HG03039 (cell line): Measurements from ENCODE around the gene LILRB5.
"Not testable (repeated sequence)": the region's sequence is repeated elsewhere in the genome, so short reads cannot be mapped to it uniquely, and the experiment has no call there.

ENCODE experiments used
- ATAC-seq: cut with Tn5 transposase; IDR thresholded peaks from one replicate; pipeline ENCODE4 v1.9.1; 2021; ENCODE audit warnings: mild to moderate bottlenecking, moderate library complexity; ENCODE audit not compliant: unreplicated experiment

LILRB5 gene

DNA sequence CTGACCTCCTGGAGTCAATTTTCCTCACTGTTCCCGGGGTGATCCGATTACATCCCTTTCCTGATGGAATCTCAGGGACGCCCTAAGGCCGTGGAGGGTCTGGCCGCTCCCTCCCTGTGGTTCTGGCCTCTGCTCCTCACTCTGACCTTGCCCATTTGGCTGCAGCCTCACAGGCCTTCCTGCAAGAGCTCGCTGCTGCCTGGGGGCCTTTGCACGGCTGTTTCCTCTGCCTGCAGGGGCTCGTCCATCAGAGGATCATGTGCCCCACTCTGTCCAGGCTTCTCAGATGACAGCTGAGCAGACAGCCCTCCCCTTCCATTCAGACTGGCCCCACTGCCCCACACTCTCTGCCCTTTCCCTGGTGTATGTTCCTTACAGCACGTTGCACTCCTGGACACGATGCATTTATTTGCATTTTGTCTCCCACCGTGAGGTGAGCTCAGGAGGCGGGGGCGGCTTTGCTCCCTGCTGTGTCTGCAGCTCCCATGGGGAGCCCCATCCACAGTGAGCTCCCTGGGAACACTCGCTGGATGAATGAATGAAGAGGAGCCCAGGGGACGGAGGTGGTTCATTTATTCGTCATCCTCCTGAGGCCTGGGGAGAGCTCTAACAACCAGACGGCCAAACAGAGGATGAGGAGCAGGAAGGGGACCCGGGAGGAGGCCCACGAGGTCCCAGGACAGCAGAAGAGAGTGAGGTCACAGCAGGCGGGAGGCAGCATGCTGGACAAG lies 39.4 kb downstream of the LILRB5 start:
- ATAC-seq = not testable (repeated sequence)

DNA sequence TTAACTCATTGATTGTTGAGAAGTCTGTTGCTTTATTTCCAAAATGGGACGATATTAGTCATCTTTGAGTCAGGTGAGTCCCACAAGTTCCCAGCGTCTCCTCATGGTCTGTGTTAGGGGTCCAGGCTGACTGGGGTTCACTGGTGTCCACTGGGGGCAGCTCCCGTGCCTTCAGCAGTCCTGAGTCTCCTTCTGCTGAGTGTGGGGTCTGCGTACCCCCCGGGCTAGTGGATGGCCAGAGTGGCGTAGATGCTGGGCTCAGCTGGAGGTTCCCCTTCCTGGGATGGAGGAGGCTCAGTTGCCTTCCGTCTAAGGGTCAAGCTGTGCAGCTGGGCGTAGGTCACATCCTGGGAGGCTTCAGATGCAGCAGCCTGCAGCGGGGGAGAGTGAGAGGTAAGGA lies 40.2 kb downstream of the LILRB5 start:
- ATAC-seq = no peak

DNA sequence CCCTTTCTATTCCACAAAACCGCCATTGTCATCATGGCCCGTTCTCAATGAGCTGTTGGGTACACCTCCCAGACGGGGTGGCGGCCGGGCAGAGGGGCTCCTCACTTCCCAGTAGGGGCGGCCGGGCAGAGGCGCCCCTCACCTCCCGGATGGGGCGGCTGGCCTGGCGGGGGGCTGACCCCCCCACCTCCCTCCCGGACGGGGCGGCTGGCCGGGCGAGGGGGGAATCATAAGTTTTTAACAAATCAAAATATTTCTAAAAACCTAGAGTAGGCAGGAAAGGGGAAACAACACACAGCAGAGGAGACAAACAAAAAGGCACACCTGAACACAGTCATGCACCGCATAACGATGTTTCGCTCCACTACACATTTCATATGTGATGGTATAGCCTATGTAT lies 42.3 kb downstream of the LILRB5 start:
- not testable (repeated sequence) for ATAC-seq

DNA sequence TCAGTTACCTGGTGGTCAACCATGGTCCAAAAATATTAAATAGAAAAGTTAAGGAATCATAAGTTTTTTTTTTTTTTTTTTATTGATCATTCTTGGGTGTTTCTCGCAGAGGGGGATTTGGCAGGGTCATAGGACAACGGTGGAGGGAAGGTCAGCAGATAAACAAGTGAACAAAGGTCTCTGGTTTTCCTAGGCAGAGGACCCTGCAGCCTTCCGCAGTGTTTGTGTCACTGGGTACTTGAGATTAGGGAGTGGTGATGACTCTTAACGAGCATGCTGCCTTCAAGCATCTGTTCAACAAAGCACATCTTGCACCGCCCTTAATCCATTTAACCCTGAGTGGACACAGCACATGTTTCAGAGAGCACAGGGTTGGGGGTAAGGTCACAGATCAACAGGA lies 42.9 kb downstream of the LILRB5 start:
- not testable (repeated sequence) for ATAC-seq

DNA sequence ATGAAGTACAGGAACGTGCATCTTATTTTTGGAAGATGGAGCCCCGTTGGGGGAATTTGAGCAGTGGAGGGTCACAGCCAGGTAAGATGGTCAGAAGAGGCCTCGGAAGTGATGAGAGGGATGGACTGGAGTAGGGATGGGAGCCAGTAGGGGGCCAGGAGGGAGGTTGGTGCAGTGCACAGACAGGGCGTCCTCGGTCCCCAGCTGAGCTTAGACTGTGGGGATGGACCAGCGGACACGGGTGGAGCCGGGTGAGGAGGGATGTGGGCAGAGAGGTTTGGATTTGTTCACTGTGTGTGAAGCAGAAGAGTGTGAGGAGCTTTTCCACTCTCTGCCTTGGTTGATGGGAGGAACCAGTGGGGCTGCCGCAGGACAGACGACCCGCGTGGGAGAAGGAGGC lies 45.8 kb downstream of the LILRB5 start:
- ATAC-seq = no peak

DNA sequence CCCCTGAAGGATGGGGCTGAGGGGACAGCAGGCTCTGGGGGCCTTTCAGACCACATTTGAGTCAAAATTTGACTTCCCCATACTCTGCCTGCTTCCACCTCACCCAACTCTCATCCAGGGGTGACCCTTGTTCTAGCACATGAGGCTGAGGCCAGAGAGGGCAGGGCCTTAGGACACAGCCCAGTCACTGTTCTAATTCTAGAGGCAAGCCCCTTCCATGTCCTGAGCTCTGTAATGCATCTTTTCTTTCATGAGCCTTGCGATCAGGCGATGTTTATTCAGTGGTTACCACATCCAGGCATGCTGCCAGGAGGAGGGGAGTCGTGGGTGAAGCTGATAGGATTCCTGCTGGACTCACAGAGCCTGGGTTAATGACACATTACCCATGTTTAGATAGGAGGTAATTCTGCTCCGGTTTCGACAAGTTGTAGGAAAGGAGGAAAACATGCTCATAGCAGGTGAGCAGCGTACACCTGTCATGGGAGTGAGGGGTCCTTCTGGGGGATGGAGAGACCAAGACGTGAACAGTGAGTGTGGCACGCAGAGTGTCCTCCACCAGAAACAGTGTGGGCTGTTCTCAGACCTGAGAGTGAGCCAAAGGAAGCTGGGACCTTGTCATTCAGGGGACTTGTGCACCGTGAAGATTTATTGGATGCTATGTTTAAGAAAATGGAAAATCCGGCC lies 47.1 kb downstream of the LILRB5 start:
- no peak for ATAC-seq

DNA sequence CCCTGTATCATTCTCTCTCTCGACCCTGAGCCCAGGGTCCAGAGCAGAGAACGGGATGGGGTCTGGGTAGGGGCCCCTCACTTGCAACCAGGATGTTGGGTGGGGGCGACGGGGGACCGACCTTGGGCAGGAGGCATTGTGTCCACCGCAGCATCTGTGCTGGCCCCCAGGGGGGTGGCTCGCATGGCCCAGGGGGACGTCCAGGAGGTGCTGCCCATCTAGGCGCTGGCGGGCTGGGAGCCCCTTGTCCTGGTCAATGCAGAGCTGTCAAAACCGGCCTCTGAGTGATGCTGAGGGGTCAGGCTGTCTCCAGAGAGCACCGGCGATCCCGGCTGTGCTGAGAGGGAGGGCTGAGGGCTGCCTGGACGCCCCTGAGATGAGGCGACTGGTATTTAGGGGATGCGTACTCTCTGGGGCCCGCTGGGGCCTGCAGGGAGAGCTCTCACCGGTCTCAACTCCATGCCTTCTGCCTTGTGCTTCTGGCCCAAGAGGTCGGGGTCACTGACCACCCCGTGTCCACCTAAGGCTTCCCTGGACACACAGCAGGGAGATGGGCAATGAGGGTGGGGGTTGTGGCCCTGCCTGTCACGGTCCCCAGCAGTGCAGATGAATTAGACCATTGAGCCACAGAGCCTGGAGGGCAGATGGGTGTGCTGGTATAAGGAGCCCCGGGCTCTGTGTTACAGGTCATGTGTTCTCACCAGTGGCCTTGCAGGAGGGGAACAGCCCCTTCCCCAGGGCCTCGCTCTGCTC lies 47.8 kb downstream of the LILRB5 start:
- no peak for ATAC-seq

DNA sequence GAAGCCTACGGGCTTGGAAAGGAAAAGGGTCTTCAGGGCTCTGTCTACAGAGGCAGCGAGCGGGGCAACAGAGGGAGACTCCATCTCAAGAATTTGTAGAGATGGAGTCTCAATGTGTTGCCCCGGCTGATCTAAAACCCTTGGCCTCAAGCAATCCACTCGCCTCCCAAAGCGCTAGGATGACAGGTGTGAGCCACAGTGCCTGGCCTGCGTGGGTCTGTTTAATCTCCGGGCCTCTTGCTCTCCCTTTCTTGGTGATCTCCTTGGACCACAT lies 48.4 kb downstream of the LILRB5 start:
- ATAC-seq = no peak

DNA sequence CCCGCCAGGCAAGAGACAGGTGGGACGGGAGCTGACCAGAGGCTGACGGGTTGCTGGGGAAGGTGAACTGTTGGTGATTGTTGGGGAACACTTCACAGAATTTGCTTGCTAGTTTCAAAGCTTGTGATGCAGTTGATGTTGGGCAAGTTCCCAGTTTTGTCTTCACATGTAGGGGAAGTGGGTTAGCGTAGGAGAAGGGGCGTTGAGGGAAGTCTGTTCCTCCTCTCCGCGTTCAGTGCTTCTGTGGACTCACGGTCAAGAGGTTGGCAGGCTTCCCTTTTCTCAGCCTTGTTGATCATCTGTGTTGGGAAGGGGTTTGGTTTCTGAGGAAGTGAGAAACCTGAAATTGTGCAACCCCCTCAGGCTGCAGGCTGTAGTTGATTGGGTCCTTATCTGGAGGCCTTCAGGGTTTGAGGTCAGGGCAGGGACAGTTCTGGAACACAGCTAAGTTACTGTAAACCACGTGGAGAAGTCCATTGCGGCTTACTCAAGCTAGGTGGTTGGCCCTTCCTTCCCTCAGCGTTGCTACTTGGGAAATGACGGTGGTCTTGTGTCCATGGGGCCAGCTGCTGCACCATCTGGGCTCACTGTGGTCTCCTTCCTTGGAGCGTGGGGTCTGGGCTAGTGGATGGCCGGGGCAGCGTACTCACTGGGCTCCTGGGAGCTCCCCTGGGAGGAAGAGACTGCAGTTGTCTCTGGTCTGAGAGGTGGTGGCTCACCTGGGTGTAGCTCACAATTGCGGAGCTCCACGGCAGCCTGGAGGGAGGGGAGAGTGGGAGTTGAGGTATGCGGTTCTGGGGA lies 48.9 kb downstream of the LILRB5 start:
- no peak for ATAC-seq

DNA sequence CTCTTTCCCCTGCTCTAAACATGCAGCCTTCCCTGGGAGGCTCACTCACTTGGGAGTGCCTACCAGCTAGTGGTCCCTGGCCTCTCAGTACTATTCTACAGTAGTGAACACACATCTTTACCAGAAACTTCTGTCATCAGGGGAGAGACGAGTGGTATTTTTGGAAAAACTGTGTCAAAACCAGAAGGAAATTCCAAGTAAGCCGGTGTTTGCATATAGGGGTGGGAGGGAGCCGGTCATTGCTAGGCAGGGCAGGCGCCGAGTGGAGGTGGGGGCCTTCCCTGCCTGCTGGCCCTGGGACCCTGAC lies 49.4 kb downstream of the LILRB5 start:
- no peak for ATAC-seq

DNA sequence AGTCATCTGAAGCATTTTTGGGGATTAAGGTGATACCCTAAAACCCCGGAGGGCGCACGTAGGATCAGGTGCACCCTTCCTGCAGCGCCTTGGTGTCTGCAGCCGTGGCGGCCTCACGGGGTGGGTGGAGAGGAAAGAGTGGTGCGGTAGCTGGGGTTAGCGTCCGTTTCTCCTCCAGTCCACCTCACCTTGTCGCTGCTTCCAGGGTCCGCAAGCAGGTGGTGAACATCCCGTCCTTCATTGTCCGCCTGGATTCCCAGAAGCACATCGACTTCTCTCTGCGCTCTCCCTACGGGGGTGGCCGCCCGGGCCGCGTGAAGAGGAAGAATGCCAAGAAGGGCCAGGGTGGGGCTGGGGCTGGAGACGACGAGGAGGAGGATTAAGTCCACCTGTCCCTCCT lies 49.9 kb downstream of the LILRB5 start:
- ATAC-seq = not testable (repeated sequence)

DNA sequence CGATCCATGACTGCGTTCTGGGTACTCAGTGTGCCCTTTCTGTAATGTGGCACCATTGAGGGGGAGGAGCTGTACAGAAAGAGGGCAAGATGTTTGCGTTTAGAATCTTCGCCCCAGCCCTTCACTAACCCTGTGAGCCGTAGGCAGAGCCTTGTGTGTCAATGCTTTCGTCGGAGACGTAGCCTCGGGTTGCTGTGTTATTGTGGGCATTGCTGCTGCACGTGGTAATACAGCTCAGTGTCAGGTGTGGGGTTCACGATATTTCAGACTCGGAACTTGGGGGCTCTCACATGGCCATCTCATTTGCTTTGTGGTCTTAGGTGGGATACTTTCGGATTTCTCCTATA lies 50.3 kb downstream of the LILRB5 start:
- ATAC-seq = no peak

DNA sequence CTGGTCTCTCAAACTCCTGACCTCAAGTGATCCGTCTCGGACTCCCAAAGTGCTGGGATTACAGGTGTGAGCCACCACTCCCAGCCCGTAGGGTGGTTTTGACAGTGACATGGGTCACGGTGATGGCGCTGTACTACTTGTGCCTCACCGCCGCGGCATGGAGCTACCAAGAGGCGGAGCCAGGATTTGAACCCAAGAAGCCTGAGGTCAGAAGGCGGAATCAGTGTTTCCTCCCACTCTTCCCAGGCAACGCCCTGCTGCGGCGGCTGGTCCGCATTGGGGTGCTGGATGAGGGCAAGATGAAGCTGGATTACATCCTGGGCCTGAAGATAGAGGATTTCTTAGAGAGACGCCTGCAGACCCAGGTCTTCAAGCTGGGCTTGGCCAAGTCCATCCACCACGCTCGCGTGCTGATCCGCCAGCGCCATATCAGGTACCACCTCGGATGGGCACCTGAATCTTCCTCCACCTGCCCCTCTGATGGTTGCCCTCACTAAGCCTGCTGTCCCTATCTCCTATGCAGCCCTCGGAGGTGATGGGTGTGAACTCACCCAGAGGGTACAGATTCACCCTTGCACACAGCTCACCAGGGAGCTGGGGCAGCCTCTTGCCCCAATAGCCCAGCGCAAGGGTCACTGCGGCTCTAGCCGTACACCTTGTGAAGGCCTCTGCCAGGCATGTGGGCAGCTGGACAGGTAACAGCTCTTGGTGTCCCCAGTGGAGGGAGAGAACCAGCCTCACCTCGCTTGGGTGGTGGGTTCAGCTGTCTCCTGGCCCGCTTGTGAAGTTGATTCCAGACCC lies 50.8 kb downstream of the LILRB5 start:
- ATAC-seq = no peak

DNA sequence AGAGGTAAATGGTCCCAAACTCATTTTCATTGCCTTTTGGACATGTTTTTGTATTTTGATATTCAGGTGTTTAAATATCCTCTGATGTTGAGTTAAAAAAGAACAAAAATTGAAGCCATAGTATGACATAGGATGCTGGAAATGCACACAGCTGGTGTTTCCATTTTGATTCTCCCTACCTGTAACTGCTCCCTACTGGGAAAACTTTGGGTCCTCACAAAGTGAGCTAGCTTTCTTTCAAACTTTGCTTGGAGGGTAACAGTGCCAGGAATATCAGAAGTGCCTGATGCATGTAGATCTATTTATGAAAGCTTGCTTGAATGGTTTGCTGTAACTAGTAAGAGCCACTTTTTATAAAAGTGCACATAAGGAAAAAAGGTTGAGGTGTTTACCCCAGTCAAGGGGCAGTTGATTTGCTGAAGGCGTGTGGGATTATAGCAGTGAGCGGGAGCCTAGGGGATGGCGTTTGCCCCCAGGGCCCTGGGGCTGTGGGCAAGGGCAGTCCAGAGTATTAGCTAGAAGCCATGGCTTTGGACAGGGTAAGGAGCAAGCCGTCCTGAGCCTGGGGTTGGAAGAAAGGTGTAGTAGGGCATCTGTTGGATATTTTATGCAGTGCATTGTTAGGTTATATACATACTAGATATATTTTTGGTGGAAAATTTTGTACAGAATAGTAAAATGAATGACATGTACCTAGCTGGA lies 52.2 kb downstream of the LILRB5 start:
- no peak for ATAC-seq

DNA sequence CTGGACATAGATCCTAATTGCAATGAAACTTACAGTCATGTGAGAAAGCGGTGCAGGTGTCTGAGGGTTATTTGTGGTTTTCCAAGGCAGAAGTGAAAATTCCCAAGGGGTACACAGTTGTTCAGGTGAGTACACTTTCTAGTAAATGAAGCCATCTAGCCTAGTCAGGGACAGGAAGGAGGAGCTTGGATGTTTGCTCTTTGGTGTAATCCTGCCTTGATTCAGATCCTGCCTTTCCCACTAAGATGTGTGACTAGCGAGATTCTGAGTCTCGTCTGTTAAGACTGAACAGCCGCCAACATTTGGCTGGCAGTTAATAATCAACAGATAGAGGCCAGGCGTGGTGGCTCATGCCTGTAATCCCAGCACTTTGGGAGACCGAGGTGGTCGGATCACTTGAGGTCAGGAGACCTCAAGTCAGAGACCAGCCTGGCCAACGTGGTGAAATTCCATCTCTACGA lies 53.9 kb downstream of the LILRB5 start:
- ATAC-seq = no peak

DNA sequence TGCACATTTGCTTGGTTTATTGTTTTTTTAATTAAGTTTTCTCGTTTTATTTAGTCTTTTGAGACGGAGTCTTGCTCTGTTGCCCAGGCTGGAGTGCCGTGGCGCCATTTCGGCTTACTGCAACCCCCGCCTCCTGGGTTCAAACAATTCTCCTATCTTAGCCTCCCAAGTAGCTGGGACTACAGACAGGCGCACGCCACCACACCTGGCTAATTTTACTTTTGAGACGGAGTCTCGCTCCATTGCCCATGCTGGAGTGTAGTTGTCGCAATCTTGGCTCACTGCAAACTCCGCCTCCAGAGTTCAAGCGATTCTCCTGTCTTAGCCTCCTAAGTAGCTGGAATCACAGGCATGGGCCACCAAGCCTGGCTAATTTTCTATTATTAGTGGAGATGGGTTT lies 55.1 kb downstream of the LILRB5 start:
- no peak for ATAC-seq

DNA sequence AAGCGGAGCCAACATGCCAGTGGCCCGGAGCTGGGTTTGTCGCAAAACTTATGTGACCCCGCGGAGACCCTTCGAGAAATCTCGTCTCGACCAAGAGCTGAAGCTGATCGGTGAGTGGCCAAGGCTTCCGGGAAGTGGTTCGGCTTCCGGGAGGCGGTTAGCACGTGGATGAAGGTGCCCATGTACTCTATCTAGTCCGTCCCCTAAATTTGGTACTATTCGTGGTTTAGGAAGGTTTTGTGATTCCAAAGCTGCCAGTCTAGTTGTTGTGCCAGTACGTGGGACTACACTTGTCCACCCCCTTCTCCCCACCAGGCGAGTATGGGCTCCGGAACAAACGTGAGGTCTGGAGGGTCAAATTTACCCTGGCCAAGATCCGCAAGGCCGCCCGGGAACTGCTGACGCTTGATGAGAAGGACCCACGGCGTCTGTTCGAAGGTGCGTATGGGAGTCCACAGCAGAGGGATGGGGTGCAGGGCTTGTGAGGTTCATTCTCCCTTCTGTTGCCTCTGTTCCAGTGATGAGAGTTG lies 55.8 kb downstream of the LILRB5 start:
- ATAC-seq = no peak
